ENCODE measurements around the gene CD81.

GRCh38 chr11:2345050-2345449 lies 32.1 kb upstream of the CD81 start:
- TF ChIP-seq CTCF (IDR thresholded peaks at IDR 0.05; ENCODE audit: low read depth, low read length) (no peak), POLR2A (IDR thresholded peaks at IDR 0.05; ENCODE audit: extremely low read depth, insufficient read length) (no peak), MAX (IDR thresholded peaks at IDR 0.05; ENCODE audit: low read depth, low read length) (no peak)
